MCF 10A (cell line): ENCODE data around the gene ABLIM1. TPM values are rescaled to one million over a fixed set of nuclear protein-coding genes. Genes with fewer than 3 reads are reported as not detected.

Experiments
- BruUV-seq: library from RNA; stranded (reverse); fragments of 400-500 nt; replicated peaks from 2 replicates; lab custom pipeline; 2021; lab: Mats Ljungman, UMichigan
- CTCF ChIA-PET: fragments of 300-600 bp; sonication (Branson Sonifier 250); formaldehyde crosslinking; extraction: SDS; loops from one replicate; lab custom pipeline; 2021; ENCODE audit warnings: antibody characterized with exemption, inconsistent platforms; lab: Yijun Ruan, JAX
- POLR2A ChIA-PET: fragments of 300-600, 350-650 bp; sonication (Branson Sonifier 250); formaldehyde crosslinking; extraction: SDS; loops from one replicate; lab custom pipeline; 2020; ENCODE audit warnings: antibody characterized with exemption, inconsistent platforms; lab: Yijun Ruan, JAX
- DNase-seq: peaks from one replicate; pipeline ENCODE4 v3.0.0-alpha.2; 2018; ENCODE audit not compliant: unreplicated experiment
- H3K27ac Mint-ChIP-seq: one replicate; pipeline ENCODE4 v1.8.0; 2022; ENCODE audit warnings: mild to moderate bottlenecking, low read depth, mixed read lengths; ENCODE audit not compliant: unreplicated experiment
- H3K27me3 Mint-ChIP-seq: one replicate; pipeline ENCODE4 v1.8.0; 2022; ENCODE audit warnings: mixed read lengths; ENCODE audit not compliant: insufficient read depth, unreplicated experiment
- H3K36me3 Mint-ChIP-seq: one replicate; pipeline ENCODE4 v1.8.0; 2022; ENCODE audit warnings: mild to moderate bottlenecking, moderate library complexity, mixed read lengths; ENCODE audit not compliant: insufficient read depth, unreplicated experiment
- H3K4me1 Mint-ChIP-seq: one replicate; pipeline ENCODE4 v1.8.0; 2022; ENCODE audit warnings: mixed read lengths; ENCODE audit not compliant: insufficient read depth, unreplicated experiment
- H3K4me3 Mint-ChIP-seq: one replicate; pipeline ENCODE4 v1.8.0; 2022; ENCODE audit warnings: mild to moderate bottlenecking, moderate library complexity, mixed read lengths; ENCODE audit not compliant: unreplicated experiment
- H3K9me3 Mint-ChIP-seq: one replicate; pipeline ENCODE4 v1.8.0; 2022; ENCODE audit warnings: mixed read lengths; ENCODE audit not compliant: unreplicated experiment
- intact Hi-C: fragments of 100-400 bp; cut with micrococcal nuclease; formaldehyde crosslinking; loops from 2 replicates; pipeline ENCODE4 v1.14.1; 2022
- total RNA-seq: library from RNA; stranded (reverse); gene quantifications from 2 replicates; pipeline ENCODE4 v1.2.3, GENCODE V29; 2022
- TF ChIP-seq, protein P1 (sequence below): fragments of 200-600 bp; IDR thresholded peaks from one replicate; pipeline ENCODE4 v1.8.0; 2022; ENCODE audit warnings: antibody characterized with exemption, mild to moderate bottlenecking; ENCODE audit not compliant: unreplicated experiment

Gene ABLIM1
- total RNA-seq, 1 experiment from 2014 or later, result 94.5 TPM

DNA sequence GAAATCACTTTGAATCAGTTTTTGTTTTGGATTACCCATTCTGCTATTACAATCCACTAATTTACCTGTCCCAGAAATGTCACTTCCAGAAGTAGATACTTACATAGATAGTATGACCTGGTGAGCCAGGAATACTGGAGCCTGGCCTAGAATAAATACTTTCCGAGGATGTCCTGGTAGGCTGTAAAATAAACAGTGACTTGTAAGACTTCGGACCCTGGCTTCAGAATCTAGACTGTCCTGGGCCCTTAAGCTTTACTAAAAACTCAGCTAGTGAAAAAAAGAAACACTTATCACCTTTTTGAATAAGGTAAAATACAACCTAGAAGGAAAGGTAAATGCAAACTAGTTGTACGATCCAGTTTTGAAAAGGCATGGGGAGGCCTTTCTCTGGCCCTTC lies 184.3 kb downstream of the ABLIM1 start:
- Mint-ChIP-seq H3K27ac (no peak overlapping the region), H3K9me3 (no peaks in the 10 kb centered on the region), H3K4me1 (peaks cover 6% of the 10 kb centered on the region), H3K4me3 (no peak overlapping the region), H3K36me3 (peaks cover 26% of the 10 kb centered on the region), H3K27me3 (no peaks in the 10 kb centered on the region)
- intact Hi-C loops, result loop anchor here (10.0 kb wide), 1 partner anchor 651 kb away; no protein-coding TSS in a partner anchor
- BruUV-seq, result no TSS peak
- ChIA-PET CTCF (interaction anchor here (0.6 to 7.7 kb wide), 4 partner anchors 12 to 638 kb away, joined by 3 to 114 read pairs (median 3); no protein-coding TSS in a partner anchor), POLR2A (interaction anchor here (1.1 kb wide), 1 partner anchor 52 kb away, joined by 4 read pairs; no protein-coding TSS in a partner anchor)
- no peak for DNase-seq
- TF ChIP-seq, protein P1, sequence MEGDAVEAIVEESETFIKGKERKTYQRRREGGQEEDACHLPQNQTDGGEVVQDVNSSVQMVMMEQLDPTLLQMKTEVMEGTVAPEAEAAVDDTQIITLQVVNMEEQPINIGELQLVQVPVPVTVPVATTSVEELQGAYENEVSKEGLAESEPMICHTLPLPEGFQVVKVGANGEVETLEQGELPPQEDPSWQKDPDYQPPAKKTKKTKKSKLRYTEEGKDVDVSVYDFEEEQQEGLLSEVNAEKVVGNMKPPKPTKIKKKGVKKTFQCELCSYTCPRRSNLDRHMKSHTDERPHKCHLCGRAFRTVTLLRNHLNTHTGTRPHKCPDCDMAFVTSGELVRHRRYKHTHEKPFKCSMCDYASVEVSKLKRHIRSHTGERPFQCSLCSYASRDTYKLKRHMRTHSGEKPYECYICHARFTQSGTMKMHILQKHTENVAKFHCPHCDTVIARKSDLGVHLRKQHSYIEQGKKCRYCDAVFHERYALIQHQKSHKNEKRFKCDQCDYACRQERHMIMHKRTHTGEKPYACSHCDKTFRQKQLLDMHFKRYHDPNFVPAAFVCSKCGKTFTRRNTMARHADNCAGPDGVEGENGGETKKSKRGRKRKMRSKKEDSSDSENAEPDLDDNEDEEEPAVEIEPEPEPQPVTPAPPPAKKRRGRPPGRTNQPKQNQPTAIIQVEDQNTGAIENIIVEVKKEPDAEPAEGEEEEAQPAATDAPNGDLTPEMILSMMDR, result no peak

DNA sequence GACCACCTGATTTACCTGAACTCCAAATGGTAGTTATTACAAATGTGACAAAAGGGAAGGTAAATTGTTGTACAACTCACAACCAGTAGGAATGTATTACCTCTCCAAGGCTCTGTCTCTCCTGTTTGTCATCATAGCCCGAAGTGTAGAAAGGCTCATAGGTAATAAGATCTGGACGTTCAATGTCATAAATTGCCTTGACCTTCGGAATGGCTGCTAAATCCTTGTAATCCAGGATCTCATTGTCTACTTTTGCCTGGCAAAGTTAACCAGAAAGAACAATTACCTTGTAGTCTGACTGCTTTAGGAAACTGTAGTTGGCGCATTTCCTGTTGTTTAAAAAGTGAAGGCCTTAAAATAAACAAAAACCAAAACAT lies 185.2 kb downstream of the ABLIM1 start:
- ChIA-PET CTCF (interaction anchor here (0.6 to 7.7 kb wide), 14 partner anchors 9 to 1417 kb away, joined by 3 to 114 read pairs (median 4); partner anchors contain the start of gene FHIP2A), POLR2A (interaction anchor here (1.2 to 2.1 kb wide), 3 partner anchors 15 to 32 kb away, joined by 3 to 9 read pairs (median 7); no protein-coding TSS in a partner anchor)
- intact Hi-C loops, result loop anchor here (10.0 kb wide), 1 partner anchor 652 kb away; no protein-coding TSS in a partner anchor
- peaks cover 6% of the 10 kb centered on the region for H3K4me1 Mint-ChIP-seq
- no peaks in the 10 kb centered on the region for H3K27me3 Mint-ChIP-seq
- H3K27ac Mint-ChIP-seq, result no peak overlapping the region
- H3K9me3 Mint-ChIP-seq, result no peaks in the 10 kb centered on the region
- no peak for DNase-seq
- H3K36me3 Mint-ChIP-seq, result peaks cover 26% of the 10 kb centered on the region
- BruUV-seq, result no TSS peak
- H3K4me3 Mint-ChIP-seq, result no peak overlapping the region
- TF ChIP-seq, protein P1, result no peak

DNA sequence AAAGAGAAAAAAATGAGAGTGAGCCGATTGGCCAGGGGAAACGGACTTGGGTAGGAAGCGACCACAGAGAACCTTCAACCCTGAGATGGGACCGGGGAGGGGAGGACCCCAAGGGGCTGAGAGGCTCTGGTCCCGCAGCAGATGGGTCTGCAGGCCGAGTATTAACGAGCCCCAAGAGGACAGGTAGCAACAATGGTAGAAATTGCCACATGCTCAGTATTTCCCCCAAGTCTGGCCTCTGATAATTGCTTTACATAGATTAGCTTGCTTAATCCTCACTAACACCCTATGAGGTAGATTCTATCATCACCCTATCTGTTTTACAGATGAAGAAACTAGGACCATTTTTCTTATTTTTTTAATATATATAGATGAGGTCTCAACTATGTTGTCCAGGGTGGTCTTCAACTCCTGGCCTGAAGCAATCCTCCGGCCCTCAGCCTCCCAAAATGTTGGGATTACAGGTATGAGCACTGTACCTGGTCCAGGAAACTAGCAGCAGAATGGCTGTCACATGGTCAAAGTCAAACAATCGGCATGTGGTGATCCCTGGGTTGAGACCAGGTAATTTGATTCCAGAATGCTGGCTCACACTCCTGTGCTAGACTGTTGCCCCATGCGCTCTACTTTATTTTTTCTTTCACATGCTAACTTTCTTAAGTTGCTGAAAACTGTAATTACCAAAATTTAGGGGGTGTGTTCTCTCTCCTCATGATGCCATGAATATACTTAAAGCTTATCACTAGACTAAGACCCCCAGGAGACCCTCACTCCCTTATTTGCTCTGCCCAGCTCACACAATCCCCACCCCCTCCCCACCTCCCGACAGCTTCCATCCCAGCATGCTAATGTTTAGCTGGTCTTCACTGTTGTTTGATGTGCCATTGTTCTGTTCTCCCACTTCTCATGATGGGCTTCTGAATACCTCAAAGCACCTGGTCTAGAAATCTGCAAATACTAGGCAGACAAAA lies 185.9 kb downstream of the ABLIM1 start:
- Mint-ChIP-seq H3K36me3 (peaks cover 19% of the 10 kb centered on the region), H3K27ac (no peak overlapping the region), H3K9me3 (no peaks in the 10 kb centered on the region), H3K27me3 (no peaks in the 10 kb centered on the region), H3K4me1 (peaks cover 6% of the 10 kb centered on the region), H3K4me3 (no peak overlapping the region)
- intact Hi-C loops, result loop anchor here (1.0 to 10.0 kb wide), 6 partner anchors 54 to 653 kb away; no protein-coding TSS in a partner anchor
- BruUV-seq, result no TSS peak
- ChIA-PET POLR2A (interaction anchor here (0.5 to 2.1 kb wide), 19 partner anchors 10 to 658 kb away, joined by 3 to 11 read pairs (median 4); partner anchors contain the start of gene FHIP2A), CTCF (interaction anchor here (0.5 to 7.7 kb wide), 52 partner anchors 10 to 1416 kb away, joined by 3 to 114 read pairs (median 4); partner anchors contain the start of gene FHIP2A)
- DNase-seq, result no peak
- TF ChIP-seq, protein P1, result no peak
